ENCODE measurements around the gene IL13RA2. TPM values are rescaled to one million over a fixed set of nuclear protein-coding genes. Genes with fewer than 3 reads are reported as not detected.
A peak's percentile ranks its signal among the peaks of the same experiment; 100 is the strongest.

IL13RA2 gene
- 0.75 TPM for polyA plus RNA-seq (2013)

GRCh38 chrX:115017455-115017854, at the start of gene IL13RA2:
TSS of gene IL13RA2 (minus strand) at chrX:115017616. CDS start at chrX:115017269, 347 bp downstream.
- WGBS (ENCODE audit: insufficient coverage), result 85% methylated on average over 9 of the region's 11 CpGs
- ChIA-PET POLR2A (no interaction called here), CTCF (interaction anchor here (0.6 to 1.1 kb wide), 2 partner anchors 24 to 130 kb away, joined by 3 read pairs; no protein-coding TSS in a partner anchor)
- Histone ChIP-seq H3K36me3 (ENCODE audit: control insufficient read depth in 4 of 4, insufficient read depth in 4 of 4, low read length in 3 of 4) (no peaks in the 10 kb centered on the region), H3K27me3 (replicated peaks in 2 of 5; ENCODE audit: control insufficient read depth in 4 of 5, insufficient read depth in 5 of 5, low read length in 4 of 5) (no peaks in the 10 kb centered on the region), H3K4me1 (ENCODE audit: control extremely low read depth in 1 of 4, control insufficient read depth in 4 of 4, insufficient read depth in 4 of 4, low read length in 3 of 4) (peaks cover 0 to 1% (median 0%) of the 10 kb centered on the region in 4 experiments), H3K4me3 (ENCODE audit: control insufficient read depth in 1 of 7, extremely low read depth in 1 of 7, insufficient read depth in 4 of 7, low read depth in 2 of 7, low read length in 6 of 7) (no peak within 1 kb of the TSS), H3K9me3 (ENCODE audit: control extremely low read depth in 1 of 5, control insufficient read depth in 4 of 5, insufficient read depth in 2 of 5, low read depth in 1 of 5, low read length in 4 of 5) (no peaks in the 10 kb centered on the region), H3K27ac (ENCODE audit: insufficient read depth in 1 of 2, low read depth in 1 of 2, low read length in 2 of 2, poor library complexity in 1 of 2, severe bottlenecking in 2 of 2) (no peak within 1 kb of the TSS)
- peak in 2 of 3 donors; percentile 45 to 46 for DNase-seq

- H3K27ac ChIP-seq (ENCODE audit: insufficient read depth in 1 of 2, low read depth in 1 of 2, low read length in 2 of 2, poor library complexity in 1 of 2, severe bottlenecking in 2 of 2), result no peak overlapping the region
- no peaks in the 10 kb centered on the region for H3K36me3 ChIP-seq (ENCODE audit: control insufficient read depth in 4 of 4, insufficient read depth in 4 of 4, low read length in 3 of 4)
- no peak for DNase-seq
- H3K9me3 ChIP-seq (ENCODE audit: control extremely low read depth in 1 of 5, control insufficient read depth in 4 of 5, insufficient read depth in 2 of 5, low read depth in 1 of 5, low read length in 4 of 5), result peaks cover 0 to 10% (median 0%) of the 10 kb centered on the region in 5 experiments
- no peaks in the 10 kb centered on the region for H3K4me1 ChIP-seq (ENCODE audit: control extremely low read depth in 1 of 4, control insufficient read depth in 4 of 4, insufficient read depth in 4 of 4, low read length in 3 of 4)
- CTCF ChIA-PET, result interaction anchor here (0.5 kb wide), 1 partner anchor 1284 kb away, joined by 3 read pairs; no protein-coding TSS in a partner anchor
- H3K27me3 ChIP-seq (replicated peaks in 2 of 5; ENCODE audit: control insufficient read depth in 4 of 5, insufficient read depth in 5 of 5, low read length in 4 of 5), result no peaks in the 10 kb centered on the region
- POLR2A ChIA-PET, result no interaction called here
- no peak overlapping the region for H3K4me3 ChIP-seq (ENCODE audit: control insufficient read depth in 1 of 7, extremely low read depth in 1 of 7, insufficient read depth in 4 of 7, low read depth in 2 of 7, low read length in 6 of 7)
Measured at GRCh38 chrX:115065304-115065703, 47.9 kb upstream of the IL13RA2 start.

GRCh38 chrX:115060013-115060412, 42.6 kb upstream of the IL13RA2 start:
- H3K4me3 ChIP-seq (ENCODE audit: control insufficient read depth in 1 of 7, extremely low read depth in 1 of 7, insufficient read depth in 4 of 7, low read depth in 2 of 7, low read length in 6 of 7), result no peak overlapping the region
- no peak for DNase-seq
- no peak overlapping the region for H3K27ac ChIP-seq (ENCODE audit: insufficient read depth in 1 of 2, low read depth in 1 of 2, low read length in 2 of 2, poor library complexity in 1 of 2, severe bottlenecking in 2 of 2)
- peaks cover 0 to 5% (median 0%) of the 10 kb centered on the region in 5 experiments for H3K9me3 ChIP-seq (ENCODE audit: control extremely low read depth in 1 of 5, control insufficient read depth in 4 of 5, insufficient read depth in 2 of 5, low read depth in 1 of 5, low read length in 4 of 5)
- CTCF ChIA-PET, result no interaction called here
- no peaks in the 10 kb centered on the region for H3K27me3 ChIP-seq (replicated peaks in 2 of 5; ENCODE audit: control insufficient read depth in 4 of 5, insufficient read depth in 5 of 5, low read length in 4 of 5)
- 33% methylated on average over 1 of the region's 2 CpGs for WGBS (ENCODE audit: insufficient coverage)
- no peaks in the 10 kb centered on the region for H3K4me1 ChIP-seq (ENCODE audit: control extremely low read depth in 1 of 4, control insufficient read depth in 4 of 4, insufficient read depth in 4 of 4, low read length in 3 of 4)
- H3K36me3 ChIP-seq (ENCODE audit: control insufficient read depth in 4 of 4, insufficient read depth in 4 of 4, low read length in 3 of 4), result no peaks in the 10 kb centered on the region
- POLR2A ChIA-PET, result no interaction called here

- no peak overlapping the region for H3K27ac ChIP-seq (ENCODE audit: insufficient read depth in 1 of 2, low read depth in 1 of 2, low read length in 2 of 2, poor library complexity in 1 of 2, severe bottlenecking in 2 of 2)
- H3K27me3 ChIP-seq (replicated peaks in 2 of 5; ENCODE audit: control insufficient read depth in 4 of 5, insufficient read depth in 5 of 5, low read length in 4 of 5), result no peaks in the 10 kb centered on the region
- no peaks in the 10 kb centered on the region for H3K36me3 ChIP-seq (ENCODE audit: control insufficient read depth in 4 of 4, insufficient read depth in 4 of 4, low read length in 3 of 4)
- ChIA-PET POLR2A (no interaction called here), CTCF (no interaction called here)
- no peak for DNase-seq
- H3K9me3 ChIP-seq (ENCODE audit: control extremely low read depth in 1 of 5, control insufficient read depth in 4 of 5, insufficient read depth in 2 of 5, low read depth in 1 of 5, low read length in 4 of 5), result peaks cover 0 to 5% (median 0%) of the 10 kb centered on the region in 5 experiments
- no peaks in the 10 kb centered on the region for H3K4me1 ChIP-seq (ENCODE audit: control extremely low read depth in 1 of 4, control insufficient read depth in 4 of 4, insufficient read depth in 4 of 4, low read length in 3 of 4)
- WGBS (ENCODE audit: insufficient coverage), result no CpG with 5 or more reads among the region's 3 CpGs
- H3K4me3 ChIP-seq (ENCODE audit: control insufficient read depth in 1 of 7, extremely low read depth in 1 of 7, insufficient read depth in 4 of 7, low read depth in 2 of 7, low read length in 6 of 7), result no peak overlapping the region
Measured at GRCh38 chrX:115058276-115058675, 40.9 kb upstream of the IL13RA2 start.

- POLR2A ChIA-PET, result no interaction called here
- H3K27ac ChIP-seq (ENCODE audit: insufficient read depth in 1 of 2, low read depth in 1 of 2, low read length in 2 of 2, poor library complexity in 1 of 2, severe bottlenecking in 2 of 2), result no peak overlapping the region
- no peaks in the 10 kb centered on the region for H3K27me3 ChIP-seq (replicated peaks in 2 of 5; ENCODE audit: control insufficient read depth in 4 of 5, insufficient read depth in 5 of 5, low read length in 4 of 5)
- WGBS (ENCODE audit: insufficient coverage), result 69% methylated on average over 2 of the region's 3 CpGs
- H3K4me1 ChIP-seq (ENCODE audit: control extremely low read depth in 1 of 4, control insufficient read depth in 4 of 4, insufficient read depth in 4 of 4, low read length in 3 of 4), result no peaks in the 10 kb centered on the region
- CTCF ChIA-PET, result no interaction called here
- H3K4me3 ChIP-seq (ENCODE audit: control insufficient read depth in 1 of 7, extremely low read depth in 1 of 7, insufficient read depth in 4 of 7, low read depth in 2 of 7, low read length in 6 of 7), result no peak overlapping the region
- H3K9me3 ChIP-seq (ENCODE audit: control extremely low read depth in 1 of 5, control insufficient read depth in 4 of 5, insufficient read depth in 2 of 5, low read depth in 1 of 5, low read length in 4 of 5), result peaks cover 0 to 1% (median 0%) of the 10 kb centered on the region in 5 experiments
- no peak for DNase-seq
- H3K36me3 ChIP-seq (ENCODE audit: control insufficient read depth in 4 of 4, insufficient read depth in 4 of 4, low read length in 3 of 4), result no peaks in the 10 kb centered on the region
Measured at GRCh38 chrX:115054876-115055275, 37.5 kb upstream of the IL13RA2 start.

GRCh38 chrX:115053223-115053622, 35.8 kb upstream of the IL13RA2 start:
- no peaks in the 10 kb centered on the region for H3K27me3 ChIP-seq (replicated peaks in 2 of 5; ENCODE audit: control insufficient read depth in 4 of 5, insufficient read depth in 5 of 5, low read length in 4 of 5)
- no peaks in the 10 kb centered on the region for H3K36me3 ChIP-seq (ENCODE audit: control insufficient read depth in 4 of 4, insufficient read depth in 4 of 4, low read length in 3 of 4)
- H3K9me3 ChIP-seq (ENCODE audit: control extremely low read depth in 1 of 5, control insufficient read depth in 4 of 5, insufficient read depth in 2 of 5, low read depth in 1 of 5, low read length in 4 of 5), result peaks cover 0 to 1% (median 0%) of the 10 kb centered on the region in 5 experiments
- no peak overlapping the region for H3K27ac ChIP-seq (ENCODE audit: insufficient read depth in 1 of 2, low read depth in 1 of 2, low read length in 2 of 2, poor library complexity in 1 of 2, severe bottlenecking in 2 of 2)
- no peaks in the 10 kb centered on the region for H3K4me1 ChIP-seq (ENCODE audit: control extremely low read depth in 1 of 4, control insufficient read depth in 4 of 4, insufficient read depth in 4 of 4, low read length in 3 of 4)
- H3K4me3 ChIP-seq (ENCODE audit: control insufficient read depth in 1 of 7, extremely low read depth in 1 of 7, insufficient read depth in 4 of 7, low read depth in 2 of 7, low read length in 6 of 7), result no peak overlapping the region
- ChIA-PET CTCF (no interaction called here), POLR2A (no interaction called here)
- WGBS (ENCODE audit: insufficient coverage), result 33% methylated on average over 1 of the region's 1 CpG
- DNase-seq, result no peak

GRCh38 chrX:115047715-115048114, 30.3 kb upstream of the IL13RA2 start:
- no peaks in the 10 kb centered on the region for H3K9me3 ChIP-seq (ENCODE audit: control extremely low read depth in 1 of 5, control insufficient read depth in 4 of 5, insufficient read depth in 2 of 5, low read depth in 1 of 5, low read length in 4 of 5)
- ChIA-PET POLR2A (no interaction called here), CTCF (no interaction called here)
- no peak overlapping the region for H3K27ac ChIP-seq (ENCODE audit: insufficient read depth in 1 of 2, low read depth in 1 of 2, low read length in 2 of 2, poor library complexity in 1 of 2, severe bottlenecking in 2 of 2)
- DNase-seq, result no peak
- H3K27me3 ChIP-seq (replicated peaks in 2 of 5; ENCODE audit: control insufficient read depth in 4 of 5, insufficient read depth in 5 of 5, low read length in 4 of 5), result no peaks in the 10 kb centered on the region
- H3K4me1 ChIP-seq (ENCODE audit: control extremely low read depth in 1 of 4, control insufficient read depth in 4 of 4, insufficient read depth in 4 of 4, low read length in 3 of 4), result no peaks in the 10 kb centered on the region
- no peaks in the 10 kb centered on the region for H3K36me3 ChIP-seq (ENCODE audit: control insufficient read depth in 4 of 4, insufficient read depth in 4 of 4, low read length in 3 of 4)
- no peak overlapping the region for H3K4me3 ChIP-seq (ENCODE audit: control insufficient read depth in 1 of 7, extremely low read depth in 1 of 7, insufficient read depth in 4 of 7, low read depth in 2 of 7, low read length in 6 of 7)
